Measurements from ENCODE around the gene IRAK2.
"Not testable (repeated sequence)": the region's sequence is repeated elsewhere in the genome, so short reads cannot be mapped to it uniquely, and the experiment has no call there.

Gene IRAK2

DNA sequence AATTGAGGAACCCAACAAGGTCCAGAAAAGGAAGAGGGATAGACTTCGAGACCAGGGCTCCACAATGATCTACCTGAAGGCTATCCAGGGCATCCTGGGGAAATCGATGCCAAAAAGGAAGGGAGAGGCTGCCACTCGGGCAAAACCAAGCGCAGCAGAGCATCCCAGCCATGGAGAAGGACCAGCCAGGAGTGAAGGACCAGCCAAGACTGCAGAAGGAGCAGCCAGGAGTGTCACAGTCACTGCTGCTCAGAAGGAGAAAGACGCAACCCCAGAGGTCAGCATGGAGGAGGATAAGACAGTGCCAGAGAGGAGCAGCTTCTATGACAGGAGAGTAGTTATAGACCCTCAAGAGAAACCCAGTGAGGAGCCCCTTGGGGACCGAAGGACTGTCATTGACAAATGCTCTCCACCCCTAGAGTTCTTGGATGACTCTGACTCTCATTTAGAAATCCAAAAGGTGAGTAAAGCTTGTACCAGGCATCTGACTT, 95.5 kb downstream of the IRAK2 start:
- DNase-seq, result no peak

DNA sequence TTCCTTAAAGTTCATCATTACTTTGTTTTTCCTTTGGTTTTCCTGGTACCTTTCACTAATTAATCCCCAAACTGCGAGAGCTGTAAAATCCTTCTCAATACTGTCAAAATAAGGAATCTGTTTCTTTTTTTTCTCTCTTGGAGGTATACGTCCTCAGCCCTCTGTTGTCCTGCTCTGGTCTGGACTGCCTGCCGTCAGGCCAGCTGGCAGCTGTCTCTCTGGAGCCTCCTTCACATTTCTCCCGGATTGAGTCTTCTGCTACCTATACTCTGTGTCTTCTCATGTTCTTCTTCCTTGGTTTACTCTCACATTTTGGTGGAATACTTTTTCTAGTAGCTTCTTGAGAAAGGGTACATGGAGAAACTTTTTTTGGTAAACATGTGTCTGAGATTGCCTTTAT, 97.3 kb downstream of the IRAK2 start:
- no peak for DNase-seq

DNA sequence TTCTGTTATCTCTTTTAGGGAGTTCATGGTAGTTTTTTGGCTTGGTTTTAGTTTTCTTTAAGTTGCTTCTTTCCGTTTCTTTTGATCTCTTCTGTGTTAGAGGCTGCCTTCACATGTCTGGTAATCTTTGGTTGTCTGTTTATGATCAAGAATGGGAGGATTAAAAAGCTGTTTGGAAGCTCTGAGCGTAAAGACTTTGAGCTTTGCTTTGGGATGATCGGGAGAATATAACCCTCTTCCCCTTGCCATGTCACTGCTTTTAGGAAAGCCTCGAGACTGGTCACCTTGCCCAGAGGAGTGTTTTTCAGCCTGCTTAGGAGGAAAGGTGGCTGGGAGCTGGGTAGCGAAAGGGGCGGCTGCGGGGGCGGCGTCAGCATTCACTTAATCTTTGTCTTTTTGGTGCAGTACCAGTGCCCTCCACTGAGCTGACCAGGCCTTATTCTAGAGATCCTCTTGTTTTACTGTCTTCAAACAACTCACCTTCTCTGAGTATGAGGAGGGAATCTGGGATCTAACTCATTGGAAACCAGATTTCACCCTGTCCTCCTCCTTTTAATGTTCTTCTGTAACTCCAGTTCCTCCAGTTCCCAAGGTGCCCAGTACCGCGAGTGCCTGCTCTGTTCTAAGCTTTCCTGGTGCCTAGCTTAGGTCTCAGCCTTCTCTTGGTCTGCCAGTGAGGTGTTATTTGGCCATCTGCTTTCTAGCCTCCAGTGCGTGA, 99.1 kb downstream of the IRAK2 start:
- no peak for DNase-seq

- no peak for DNase-seq
These were observed 101.1 kb downstream of the IRAK2 start for GRCh38 chr3:10265833-10266232.

DNA sequence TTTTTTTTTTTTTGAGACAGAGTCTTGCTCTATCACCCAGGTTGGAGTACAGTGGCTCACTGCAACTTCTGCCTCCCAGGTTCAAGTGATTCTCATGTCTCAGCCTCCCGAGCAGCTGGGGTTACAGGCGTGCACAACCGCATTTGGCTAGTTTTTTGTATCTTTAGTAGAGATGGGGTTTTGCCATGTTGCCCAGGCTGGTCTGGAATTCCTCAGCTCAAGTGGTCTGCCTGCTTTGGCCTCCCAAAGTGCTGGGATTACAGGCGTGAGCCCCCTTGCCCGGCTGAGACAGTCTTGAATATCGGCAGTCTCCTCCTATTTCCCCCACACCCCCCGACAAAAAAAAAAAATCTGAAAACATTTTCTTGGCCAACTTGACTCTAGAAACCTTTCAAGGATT, 102.2 kb downstream of the IRAK2 start:
- not testable (repeated sequence) for DNase-seq

DNA sequence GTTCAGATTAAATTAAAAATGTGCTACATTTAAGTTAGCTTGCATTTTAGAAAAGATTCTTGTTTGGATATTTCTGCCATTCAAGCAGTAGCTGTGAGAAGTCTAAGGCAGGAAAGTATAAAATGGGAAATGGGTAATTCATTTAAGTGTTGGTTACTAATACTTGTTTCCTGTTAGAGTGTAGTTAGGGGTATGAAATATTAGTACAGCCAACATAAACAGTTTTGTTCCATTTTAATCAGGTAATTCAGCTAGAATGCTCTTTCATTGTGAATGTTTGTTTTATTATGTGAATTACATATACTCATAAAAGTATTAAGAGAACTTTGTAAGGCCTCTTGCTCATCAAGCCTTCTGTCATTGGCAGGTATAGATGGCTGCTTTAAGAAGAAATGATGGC, 103.4 kb downstream of the IRAK2 start:
- DNase-seq, result no peak

GRCh38 chr3:10268930-10269329, 104.2 kb downstream of the IRAK2 start:
- no peak for DNase-seq

DNA sequence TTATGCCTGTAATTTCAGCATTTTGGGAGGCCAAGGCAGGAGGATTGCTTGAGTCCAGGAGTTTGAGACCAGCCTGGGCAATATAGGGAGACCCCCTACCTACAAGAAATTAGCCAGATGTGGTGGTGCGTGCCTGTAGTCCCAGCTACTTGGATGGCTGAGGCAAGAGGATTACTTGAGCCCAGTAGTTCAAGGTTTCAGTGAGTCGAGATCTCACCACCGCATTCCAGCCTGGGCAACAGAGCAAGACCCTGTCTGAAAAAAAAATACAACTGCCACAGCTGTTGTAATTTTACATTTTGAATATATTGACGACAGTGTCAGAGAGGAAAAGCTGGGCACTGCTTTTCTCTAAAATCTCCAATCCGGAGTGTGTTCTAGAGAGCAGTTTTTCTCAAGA, 104.7 kb downstream of the IRAK2 start:
- no peak for DNase-seq

- not testable (repeated sequence) for DNase-seq
These were observed 107.8 kb downstream of the IRAK2 start for GRCh38 chr3:10272476-10272875.

GRCh38 chr3:10272977-10273376, 108.3 kb downstream of the IRAK2 start:
- no peak for DNase-seq

DNA sequence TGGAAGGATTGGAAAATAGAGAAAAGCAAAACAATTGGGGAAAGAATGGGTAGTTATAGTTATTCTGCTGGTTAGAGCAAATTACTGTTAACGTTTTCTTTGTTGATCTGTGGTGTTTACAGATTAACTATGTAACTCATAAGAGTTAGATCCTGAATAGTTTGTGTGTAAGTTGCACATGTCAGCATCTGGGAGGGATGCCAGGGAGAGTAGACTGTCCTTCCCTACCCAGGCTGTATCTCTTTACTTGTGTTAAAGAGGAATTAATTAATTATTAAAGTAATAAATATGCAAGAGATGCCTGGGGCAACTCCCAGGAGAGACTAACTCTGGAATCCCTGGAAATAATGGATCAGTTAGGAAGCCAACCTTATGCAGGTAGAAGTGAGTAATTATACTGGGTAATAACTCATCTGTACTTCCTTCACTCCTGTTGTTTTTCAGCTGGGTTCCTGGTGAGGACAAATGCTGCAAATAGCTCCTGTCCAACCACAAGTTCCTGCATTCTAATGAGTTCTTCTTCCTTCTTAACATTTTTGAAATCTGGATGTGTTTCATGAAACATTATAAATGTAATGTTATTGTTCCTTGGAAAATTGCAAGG, 109.1 kb downstream of the IRAK2 start:
- peak; percentile 24 for DNase-seq

- peak; percentile 82 for DNase-seq
These were observed 109.9 kb downstream of the IRAK2 start for GRCh38 chr3:10274601-10275000.

DNA sequence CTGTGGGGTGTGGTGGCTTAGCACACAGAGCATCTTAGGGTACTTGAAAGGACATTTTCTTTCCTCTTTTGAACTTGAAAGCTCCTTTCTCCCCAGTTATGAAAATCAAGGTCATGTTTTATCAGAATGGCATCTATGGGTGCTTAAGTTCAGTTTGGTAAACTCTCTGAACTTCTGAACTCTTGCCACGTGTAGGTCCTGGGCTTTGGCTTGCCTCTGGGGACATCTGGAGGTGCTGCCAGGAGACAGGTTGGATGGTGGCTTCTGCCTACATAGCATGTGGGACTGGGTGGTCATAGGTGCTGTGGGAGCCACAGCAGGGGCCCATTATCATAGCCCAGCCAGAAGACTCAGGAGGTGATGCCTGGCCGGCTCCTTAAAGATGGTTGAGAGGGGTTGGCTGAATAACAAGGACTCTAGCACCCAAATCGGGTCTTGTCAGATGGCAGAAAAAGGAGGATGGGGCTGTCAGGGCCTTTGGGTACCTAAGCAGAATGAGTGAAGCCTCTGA, 112.5 kb downstream of the IRAK2 start:
- DNase-seq, result no peak

GRCh38 chr3:10278501-10278900, 113.8 kb downstream of the IRAK2 start:
- DNase-seq, result no peak

- no peak for DNase-seq
These were observed 114.9 kb downstream of the IRAK2 start for GRCh38 chr3:10279384-10280176.

GRCh38 chr3:10280177-10280529, 115.4 kb downstream of the IRAK2 start:
- no peak for DNase-seq

- DNase-seq, result no peak
These were observed 115.9 kb downstream of the IRAK2 start for GRCh38 chr3:10280571-10280970.

GRCh38 chr3:10281951-10282350, 117.2 kb downstream of the IRAK2 start:
- DNase-seq, result no peak

- DNase-seq, result no peak
These were observed 118.9 kb downstream of the IRAK2 start for GRCh38 chr3:10283638-10284037.

- DNase-seq, result no peak
These were observed 119.8 kb downstream of the IRAK2 start for GRCh38 chr3:10284496-10284895.

GRCh38 chr3:10285272-10286132, 120.8 kb downstream of the IRAK2 start:
- DNase-seq, result no peak

GRCh38 chr3:10286133-10286524, 121.4 kb downstream of the IRAK2 start:
- DNase-seq, result no peak

Data from NCI-H146 (cell line).